NCI-H146 treated with DMSO at 0.1 percent for 48 hours (cell line): Measurements from ENCODE around the gene KCNQ2.
"Not testable (repeated sequence)": the region's sequence is repeated elsewhere in the genome, so short reads cannot be mapped to it uniquely, and the experiment has no call there.

Source experiments
- DNase-seq: peaks from one replicate; lab custom pipeline; 2025; ENCODE audit not compliant: unreplicated experiment; lab: John Stamatoyannopoulos, UW

The KCNQ2 gene

DNA sequence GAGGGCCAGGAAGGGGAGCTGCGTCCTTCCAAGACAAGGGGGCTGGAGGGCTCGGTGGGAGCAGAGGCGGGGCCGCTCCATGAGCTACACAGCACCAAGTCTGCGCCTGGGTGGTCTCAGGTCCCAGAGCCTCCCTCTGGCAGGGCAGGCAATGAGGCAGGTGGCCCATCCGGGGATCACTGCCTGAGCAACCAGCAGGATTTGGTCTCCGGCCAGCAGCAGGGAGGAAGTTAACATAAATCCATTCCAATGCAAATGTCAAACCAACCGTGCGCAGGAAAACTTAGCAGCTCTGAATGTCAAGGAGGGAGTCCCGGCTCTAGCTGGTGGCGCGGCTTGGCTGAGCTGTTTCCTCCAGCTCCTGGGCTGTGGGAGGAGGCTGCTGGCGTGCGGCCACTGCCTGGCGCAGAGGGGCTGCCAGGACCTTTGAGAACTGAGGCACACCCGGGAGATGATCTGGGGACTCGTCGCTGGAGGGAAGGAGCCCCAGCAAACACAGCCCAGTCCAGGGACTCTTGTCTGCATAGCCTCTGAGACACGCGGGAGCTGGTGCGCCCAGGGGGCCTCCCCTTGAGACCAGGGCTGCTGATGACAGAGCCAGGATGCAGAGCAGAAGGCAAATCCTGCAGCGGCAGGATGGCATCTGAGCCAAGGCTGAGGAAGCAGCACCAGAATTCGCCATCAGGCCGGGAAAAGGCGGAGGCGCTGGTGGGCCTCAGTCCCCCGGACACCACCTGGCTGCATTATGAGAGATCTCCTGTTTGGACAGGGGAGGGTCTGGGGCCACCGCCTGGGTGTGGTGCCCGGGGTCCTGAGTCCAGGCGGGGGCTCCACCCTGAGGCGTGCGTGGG, 78.2 kb downstream of the KCNQ2 start:
- DNase-seq: no peak

DNA sequence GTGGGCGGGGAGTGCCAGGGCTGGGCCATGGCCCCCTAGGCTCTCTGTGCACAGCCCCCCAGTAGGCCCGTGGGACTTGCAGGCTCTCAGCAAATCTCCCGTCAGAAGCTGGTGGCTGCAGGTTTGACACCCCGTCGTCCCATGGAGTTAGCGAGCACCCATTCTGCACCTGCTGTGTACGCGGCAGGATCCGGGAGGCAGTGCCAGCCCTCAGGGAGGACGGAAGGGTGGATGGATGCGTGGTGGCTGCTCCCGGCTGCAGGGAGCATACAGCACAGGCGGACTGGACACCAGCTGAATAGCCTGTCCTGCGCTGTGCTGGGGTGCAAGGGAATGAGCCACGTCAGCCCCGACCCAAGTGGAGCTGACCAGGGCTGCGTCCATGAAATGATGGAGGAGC, 78.9 kb downstream of the KCNQ2 start:
- no peak for DNase-seq

DNA sequence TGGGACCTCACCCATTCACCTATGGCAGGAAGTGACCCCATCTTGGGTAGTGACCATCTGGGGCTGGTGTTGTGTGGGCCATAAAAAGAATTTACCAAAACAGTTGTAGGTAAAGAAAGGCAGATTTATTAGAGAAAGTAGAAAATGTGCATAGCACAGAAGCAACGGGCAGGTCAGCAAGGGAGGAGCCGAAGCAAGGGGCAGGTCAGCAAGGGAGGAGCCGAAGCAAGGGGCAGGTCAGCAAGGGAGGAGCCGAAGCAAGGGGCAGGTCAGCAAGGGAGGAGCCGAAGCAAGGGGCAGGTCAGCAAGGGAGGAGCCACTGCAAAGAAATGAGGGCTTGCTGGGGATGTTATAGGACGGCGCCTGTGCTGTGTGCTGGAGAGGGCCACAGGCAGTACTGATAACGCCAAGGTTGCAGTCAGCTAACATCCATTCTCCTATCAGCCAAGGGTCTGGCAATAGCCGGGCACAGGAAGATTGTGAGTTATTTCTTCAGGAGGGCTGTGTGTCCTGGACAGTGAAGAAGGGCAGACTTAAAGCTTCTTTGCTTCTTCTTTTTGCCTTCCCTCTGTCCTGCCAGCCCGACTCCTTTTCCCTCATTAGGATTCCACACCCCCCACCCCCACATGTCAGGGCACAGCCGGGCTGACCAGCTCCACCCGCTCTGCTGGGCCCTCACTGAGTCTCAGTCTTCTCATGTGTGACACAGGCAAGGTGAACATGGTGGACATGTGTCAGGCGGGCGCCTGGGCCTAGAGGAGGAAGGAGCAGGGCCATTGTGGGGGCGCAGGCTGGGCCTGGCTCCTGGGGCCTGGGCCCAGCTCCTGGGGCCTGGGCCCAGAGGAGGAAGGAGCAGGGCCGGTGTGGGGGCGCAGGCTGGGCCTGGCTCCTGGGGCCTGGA, 79.7 kb downstream of the KCNQ2 start:
- DNase-seq: no peak

DNA sequence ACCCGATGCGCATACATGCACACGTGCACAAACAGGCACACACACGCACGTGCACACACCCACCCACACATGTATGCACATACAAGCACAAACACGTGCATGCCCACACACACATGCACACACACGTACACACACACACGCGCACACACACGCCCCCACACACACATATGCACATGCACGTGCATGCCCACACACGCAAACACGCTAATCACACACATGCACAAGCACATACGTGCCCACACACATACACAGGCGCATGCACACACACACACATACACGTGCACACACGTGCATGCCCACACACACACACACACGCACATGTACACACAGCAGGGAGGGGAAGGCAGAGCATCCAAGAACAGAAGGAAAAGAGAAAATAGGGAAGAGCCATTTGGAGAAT, 84.5 kb downstream of the KCNQ2 start:
- DNase-seq: no peak

DNA sequence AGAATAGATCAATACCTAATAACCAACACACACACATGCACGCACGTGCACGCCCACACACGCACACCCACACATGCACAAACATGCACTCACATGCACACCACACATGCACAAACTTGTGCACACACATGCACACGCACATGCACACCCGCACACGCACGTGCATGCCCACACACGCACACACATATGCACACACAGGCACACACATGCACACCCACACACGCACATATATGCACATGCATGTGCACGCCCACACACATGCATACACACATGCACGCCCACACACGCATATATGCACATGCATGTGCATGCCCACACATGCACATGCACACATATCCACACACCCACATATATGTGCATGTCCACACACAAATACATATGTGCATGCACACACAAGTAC, 85.1 kb downstream of the KCNQ2 start:
- DNase-seq: no peak

DNA sequence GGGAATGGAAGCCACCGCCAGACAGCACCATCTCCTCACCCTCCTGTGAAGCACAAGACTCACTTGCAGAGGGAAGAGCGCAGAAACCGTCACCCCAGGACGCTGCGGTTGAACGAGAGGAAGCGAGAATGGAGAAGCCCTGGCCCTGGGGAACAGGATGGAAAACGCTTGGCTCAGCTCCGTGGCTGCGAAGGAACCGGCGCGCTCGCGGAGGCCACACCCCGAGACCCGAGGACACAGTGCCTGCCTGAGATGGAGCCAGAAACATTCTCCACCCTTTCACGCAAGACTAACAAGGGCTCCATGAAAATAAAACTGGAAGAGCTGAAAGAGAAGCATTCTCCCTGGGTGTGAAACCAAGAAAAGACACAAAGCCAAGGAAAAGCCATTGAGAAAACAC, 86.0 kb downstream of the KCNQ2 start:
- DNase-seq: no peak

DNA sequence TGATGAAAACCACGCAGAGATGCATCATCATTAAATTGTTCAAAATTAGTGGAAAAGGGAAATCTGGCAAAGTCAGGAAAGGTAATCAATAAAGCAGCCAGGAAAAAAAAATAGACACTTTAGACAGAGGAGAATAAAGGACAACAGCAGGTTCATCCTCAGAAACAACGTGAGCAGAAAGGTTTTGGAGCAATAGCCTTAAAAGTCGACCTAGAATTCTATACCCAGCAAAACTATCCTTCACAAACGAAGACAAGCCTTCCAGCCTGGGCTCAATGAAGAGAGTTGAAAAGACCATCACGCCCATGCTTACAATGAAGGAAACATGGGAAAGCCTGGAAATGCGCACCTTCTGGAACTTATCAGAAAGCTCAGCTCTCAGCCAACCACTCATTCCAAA, 86.6 kb downstream of the KCNQ2 start:
- DNase-seq: no peak

DNA sequence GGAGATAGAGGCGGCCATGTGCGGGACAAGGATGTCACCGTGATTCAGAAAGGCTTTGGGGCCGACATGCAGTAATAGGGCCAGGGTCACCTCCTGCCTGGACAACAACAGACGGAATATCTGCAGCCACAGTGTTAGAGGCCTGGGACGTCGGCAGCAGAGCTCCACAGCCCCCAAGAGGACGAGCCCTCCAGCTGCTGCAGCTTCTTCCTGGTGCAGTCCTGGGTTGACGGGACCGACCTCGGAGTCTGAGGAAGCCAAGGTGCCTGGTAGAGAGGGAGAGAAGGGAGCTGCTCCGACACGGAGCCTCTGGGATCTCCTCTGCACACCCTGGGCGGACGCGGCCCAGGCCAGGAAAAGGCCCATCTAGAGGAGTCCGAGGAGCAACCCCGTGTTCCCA, 88.1 kb downstream of the KCNQ2 start:
- DNase-seq: no peak

DNA sequence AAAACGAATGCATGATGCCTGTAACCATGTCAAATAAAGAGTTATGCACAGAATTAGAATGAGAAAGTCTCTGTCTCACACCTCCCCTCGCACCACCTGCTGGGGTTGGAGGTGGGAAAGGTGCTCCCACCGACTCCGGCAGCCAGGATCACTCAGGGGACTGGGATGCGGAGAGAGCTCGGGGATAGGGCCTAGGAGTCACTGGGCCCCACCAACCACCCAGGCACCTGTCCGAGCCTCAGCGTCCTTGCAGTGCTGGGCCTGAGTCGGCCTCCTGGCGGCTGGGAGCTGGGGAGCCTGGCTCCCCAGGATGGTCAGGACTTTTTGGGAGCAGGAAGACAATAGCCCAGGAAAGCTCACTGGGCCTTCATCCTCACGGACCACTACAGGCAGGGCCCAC, 88.9 kb downstream of the KCNQ2 start:
- DNase-seq: no peak

DNA sequence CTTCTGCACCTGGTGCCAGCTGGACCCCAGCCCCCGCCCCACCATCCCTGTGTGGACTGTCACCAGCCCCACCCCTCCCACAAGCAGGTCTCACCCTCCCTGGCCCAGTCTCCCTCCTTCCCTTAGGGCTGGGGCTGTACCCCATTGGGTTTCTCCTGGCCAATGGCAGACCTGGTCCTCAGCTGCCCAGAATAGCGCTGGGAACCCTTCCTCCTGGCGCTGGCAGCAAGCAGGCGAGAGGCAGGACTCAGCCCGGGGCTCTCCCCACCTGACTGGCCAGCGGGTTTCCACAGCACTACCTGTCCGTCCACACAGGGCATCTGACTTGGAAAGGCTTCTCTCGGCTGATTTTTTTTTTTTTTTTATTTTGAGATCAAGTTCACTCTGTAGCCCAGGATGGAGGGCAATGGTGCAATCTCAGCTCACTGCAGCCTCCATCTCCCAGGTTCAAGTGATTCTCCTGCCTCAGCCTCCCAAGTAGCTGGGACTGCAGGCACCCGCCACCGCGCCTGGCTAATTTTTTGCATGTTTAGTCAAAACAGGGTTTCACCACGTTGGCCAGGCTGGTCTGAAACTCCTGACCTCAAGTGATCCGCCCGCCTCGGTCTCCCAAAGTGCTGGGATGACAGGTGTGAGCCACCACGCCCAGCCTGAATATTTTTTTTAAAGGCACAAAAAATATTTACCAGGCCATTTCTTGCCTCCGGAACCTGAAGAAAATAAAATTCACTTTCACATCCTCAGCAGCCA, 89.7 kb downstream of the KCNQ2 start:
- DNase-seq: no peak

DNA sequence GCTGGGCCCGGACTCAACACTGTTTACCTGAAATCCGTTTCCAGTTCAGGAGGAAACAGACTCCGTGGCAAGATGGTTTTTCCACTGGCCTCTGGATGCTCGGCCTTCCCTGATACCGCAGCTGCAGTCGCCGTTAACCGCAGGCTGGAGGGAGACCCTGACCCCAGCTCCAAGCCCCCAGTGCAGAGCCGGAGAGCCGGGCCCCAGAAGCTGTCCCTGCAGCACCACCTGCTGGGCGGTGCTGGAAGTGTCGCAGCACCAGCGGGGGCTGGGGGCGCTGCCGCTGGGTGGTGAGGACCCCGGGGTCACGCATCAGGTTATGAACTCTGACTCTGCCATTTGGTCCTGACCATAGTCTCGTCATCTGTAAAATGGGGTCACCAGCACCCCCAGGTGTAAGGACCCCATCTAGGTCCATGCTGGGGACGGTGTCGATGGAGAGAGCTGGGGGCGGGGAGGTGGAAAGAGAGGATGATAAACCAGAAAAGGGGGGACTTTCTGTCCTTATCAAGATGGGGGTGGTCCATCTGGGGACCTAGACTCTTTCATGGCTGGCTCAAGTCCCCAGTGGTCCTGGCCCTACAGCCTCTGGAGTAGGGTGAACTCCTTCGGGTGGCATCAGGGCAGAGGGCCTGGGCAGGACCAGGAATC, 90.5 kb downstream of the KCNQ2 start:
- no peak for DNase-seq

DNA sequence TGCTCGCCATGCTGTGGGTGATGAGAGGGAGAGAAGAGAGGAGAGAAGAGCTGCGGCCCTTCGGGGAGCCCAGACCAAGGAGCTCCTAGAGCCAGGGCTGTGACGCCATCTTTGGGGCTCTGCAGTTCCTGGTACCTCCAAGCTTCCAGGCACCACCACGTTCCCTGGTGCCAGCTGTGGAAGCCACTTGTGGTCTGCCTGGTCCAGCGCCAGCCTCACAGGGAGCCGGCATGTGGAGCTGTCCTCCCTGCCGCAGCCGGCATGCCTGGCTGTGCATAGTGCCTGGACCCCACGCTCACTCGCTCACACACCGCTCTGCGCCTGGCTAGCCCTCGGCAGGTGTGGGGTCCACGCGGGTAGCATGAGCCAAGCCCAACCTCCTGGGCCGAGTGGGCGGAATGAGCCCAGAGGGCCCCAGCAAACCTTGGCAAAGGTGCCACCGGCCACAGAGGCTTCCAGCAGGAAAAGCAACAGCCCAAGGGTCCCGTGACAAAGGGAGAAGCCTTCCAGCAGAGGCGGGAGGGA, 92.0 kb downstream of the KCNQ2 start:
- DNase-seq: no peak

DNA sequence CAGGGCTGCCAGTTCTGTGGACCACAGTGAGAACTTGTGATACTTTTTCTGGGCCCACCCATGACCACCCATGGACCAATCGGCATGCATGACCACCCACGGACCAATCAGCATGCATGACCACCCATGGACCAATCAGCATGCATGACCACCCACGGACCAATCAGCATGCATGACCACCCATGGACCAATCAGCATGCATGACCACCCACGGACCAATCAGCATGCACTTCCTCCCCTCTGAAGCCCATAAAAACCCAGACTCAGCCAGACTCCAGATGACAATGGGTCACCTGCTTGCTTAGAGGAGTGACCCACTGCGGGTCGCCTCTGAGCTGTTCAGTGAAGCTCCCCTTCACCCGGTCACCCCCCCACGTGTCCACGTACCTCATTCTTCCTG, 92.6 kb downstream of the KCNQ2 start:
- not testable (repeated sequence) for DNase-seq

DNA sequence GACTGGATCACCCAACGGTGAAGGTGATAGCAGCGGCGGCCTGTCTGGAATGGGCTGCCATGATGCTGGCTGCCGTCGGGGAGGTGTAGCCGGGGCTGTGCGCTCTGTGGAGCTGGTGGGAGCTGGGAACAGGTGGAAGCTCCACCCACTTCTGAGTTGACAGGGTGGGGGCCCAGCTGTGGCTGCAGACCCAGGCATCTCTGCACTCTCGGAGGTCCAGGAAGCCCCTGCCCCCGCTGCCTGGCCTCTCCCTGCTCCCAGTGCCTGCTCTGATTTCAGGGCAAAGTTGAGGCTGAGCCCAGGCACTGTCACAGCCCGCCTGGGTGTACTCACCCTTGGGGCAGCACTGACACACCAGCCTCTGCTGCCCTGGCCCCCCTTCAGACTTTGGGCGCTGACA, 93.2 kb downstream of the KCNQ2 start:
- no peak for DNase-seq

DNA sequence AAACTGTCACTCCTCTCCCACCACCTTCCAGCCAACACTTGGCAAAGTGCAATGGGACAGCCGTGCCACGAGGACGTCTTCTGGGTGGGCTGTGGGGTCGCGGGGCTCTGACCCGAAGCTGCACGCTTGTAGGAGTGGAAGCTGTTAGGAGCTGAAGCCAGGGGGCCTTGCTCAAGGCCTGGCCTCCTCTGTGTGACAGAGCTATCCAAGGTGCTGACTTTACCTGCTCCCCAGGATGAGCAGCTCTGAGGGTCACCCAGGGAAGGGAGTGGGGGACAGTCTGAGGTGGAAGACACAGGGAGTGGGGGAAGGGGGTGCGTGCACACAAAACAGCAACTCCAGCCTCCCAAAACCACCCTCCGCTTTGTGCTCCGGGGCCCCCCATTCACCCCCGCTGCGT, 93.8 kb downstream of the KCNQ2 start:
- DNase-seq: no peak

DNA sequence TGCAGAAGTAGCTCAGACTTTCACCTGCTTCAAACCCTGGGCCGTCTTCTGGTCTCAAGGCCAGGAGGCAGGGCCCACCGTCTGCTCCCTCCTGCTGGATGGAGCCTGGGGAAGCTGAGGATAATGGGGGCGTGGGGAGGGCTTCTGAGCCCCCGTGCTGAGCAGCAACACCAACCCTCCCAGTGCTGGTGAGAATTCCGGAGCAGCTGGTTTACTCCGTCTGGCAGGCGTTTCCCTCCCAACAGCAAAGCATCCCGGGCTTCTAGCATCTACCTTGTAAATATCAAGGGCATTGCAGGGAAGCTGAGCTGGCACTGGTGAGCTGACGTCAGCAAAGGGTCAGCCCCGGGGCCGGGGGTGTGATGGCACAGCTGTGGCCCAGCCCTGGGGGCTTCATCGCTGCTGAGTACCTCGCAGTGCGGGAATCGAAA, 94.5 kb downstream of the KCNQ2 start:
- no peak for DNase-seq

DNA sequence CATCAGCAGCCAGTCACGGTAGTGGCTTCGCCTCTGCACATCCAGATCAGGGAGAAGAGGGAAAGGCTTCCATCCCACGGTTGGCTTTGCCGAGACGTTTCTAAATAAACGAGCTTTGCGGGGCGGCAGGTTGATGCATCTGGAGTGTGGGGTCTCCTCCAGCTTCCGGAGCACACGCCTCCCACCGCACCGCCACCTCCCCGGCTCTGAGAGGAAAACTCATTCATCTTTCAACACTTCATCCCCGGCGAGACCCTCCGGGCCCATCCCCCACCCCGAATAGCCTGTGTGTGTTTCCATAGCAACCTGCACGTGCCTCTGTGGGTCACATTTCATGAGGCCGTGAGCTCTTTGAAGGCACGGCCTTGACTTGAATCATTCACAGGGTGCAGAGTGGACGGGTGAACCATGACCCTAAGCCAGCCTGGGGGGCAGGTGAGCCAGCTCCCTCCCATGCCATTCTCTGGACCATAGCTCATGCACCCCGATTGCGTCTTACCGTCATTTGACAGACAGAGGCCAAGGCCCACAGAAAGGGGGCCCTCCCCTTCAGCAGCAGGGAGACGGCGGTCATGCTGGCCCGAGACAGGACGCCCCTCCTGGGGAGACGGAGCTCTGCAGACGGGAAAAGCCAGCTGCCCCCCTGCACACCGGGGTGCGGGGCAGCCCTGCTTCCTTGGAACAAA, 95.1 kb downstream of the KCNQ2 start:
- DNase-seq: no peak

DNA sequence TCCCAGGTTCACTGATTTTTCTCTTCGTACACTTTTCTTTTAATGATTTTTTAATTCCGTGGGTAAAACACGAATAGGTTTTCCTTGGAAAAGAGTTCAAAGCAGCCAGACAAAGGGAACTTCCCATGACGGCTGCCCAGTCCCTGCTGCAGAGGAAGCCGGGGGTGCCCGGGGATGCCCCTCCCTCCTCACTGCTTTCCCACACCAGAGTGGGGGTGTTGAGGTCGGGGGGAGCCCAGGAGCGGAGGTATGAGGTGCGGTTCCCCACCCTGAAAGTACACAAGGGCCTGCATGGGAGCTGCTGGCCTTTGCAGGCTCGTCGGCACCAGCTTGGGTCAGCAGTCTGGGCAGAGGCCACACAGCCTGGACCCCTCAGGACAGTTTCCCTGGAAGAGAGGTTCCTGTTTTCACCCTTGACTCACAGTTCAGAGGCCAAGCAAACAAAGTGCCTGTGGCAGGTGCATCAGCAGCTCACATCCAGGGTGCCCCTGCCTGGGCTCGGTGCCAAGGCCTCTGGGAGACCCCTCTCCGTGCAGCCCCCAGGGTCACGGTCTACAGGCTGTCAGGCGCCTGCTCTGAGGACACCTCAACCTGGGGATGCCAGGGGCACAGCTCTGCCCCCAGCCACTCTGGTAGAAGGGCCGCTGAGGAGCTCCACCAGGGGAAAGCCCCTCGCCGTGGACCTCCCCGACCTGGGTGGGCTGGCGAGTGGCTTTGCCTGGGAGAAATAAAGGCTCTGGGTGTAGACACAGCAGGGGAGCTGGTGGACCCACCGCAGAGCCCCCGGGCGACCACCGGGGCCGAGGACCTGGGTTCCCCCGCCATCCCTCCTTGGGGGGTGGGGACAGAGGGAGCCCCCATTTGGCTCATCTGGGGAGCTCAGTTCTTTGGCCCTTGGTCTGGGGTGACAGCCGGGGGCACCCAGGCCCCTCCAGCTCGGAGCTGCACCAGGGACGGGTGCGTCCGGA, 95.9 kb downstream of the KCNQ2 start:
- DNase-seq: no peak

DNA sequence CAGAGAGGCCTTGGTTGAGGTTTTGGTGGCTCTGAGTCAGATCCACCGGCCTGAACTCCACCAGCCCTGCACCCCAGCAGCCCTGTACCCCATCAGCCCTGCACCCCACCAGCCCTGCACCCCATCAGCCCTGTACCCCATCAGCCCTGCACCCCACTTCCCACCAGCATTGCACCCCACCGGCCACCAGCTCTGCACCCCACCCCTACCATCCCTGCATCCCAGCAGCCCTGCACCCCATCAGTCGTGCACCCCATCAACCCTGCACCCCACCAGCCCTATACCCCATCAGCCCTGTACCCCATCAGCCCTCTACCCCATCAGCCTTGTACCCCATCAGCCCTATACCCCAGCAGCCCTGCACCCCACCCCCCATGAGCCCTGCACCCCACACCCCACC, 97.0 kb downstream of the KCNQ2 start:
- DNase-seq: no peak
